22Rv1 (cell line): ENCODE data around the gene DHX15.

ENCODE experiments used
- ZFX ChIP-seq: fragments of 450-650 bp; IDR thresholded peaks from 2 replicates; pipeline ENCODE4 v1.6.1; 2017; ENCODE audit warnings: antibody characterized with exemption, borderline replicate concordance
- TF ChIP-seq, protein P1 (sequence below): fragments of 450-650 bp; IDR thresholded peaks from 2 replicates; pipeline ENCODE4 v1.5.1; 2017; ENCODE audit warnings: mild to moderate bottlenecking

DNA sequence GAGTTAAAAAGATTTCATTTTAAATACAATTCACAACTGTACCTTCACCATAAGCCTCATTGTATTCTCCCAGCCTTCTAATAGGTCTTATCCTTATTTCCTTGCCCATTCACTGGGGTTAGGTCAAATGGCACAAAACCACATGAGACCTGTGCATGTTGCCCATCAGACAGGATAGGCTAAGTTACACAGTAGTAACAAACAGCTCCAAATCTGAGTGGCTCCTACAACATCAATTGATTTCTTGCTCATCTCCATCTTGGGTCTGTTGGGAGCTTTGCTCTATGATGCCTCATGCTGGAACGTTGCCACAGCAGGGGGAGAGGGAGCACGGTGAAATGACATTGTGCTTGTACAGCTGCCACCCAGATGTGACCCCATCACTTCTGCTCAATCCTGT, 70.6 kb downstream of the DHX15 start:
- TF ChIP-seq, protein P1, sequence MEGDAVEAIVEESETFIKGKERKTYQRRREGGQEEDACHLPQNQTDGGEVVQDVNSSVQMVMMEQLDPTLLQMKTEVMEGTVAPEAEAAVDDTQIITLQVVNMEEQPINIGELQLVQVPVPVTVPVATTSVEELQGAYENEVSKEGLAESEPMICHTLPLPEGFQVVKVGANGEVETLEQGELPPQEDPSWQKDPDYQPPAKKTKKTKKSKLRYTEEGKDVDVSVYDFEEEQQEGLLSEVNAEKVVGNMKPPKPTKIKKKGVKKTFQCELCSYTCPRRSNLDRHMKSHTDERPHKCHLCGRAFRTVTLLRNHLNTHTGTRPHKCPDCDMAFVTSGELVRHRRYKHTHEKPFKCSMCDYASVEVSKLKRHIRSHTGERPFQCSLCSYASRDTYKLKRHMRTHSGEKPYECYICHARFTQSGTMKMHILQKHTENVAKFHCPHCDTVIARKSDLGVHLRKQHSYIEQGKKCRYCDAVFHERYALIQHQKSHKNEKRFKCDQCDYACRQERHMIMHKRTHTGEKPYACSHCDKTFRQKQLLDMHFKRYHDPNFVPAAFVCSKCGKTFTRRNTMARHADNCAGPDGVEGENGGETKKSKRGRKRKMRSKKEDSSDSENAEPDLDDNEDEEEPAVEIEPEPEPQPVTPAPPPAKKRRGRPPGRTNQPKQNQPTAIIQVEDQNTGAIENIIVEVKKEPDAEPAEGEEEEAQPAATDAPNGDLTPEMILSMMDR, result no peak
- TF ChIP-seq ZFX, result no peak
